GM13976 (cell line): ENCODE measurements around the gene SAP25.

Experiments
- DNase-seq: peaks from one replicate; pipeline ENCODE4 v3.0.0; 2012; ENCODE audit warnings: low spot score
- in situ Hi-C: fragments of 300-500 bp; cut with MboI; formaldehyde crosslinking; loops from one replicate; pipeline ENCODE4 v1.12.0; 2022; ENCODE audit warnings: low sequenced_read_pairs, mixed read lengths, inconsistent platforms; ENCODE audit not compliant: unreplicated experiment
- TF ChIP-seq, protein P1 (sequence below): IDR thresholded peaks from 2 replicates; pipeline ENCODE4 v1.5.1; 2012; ENCODE audit warnings: borderline replicate concordance, mild to moderate bottlenecking; ENCODE audit not compliant: insufficient read depth; ENCODE audit errors: extremely low read depth, missing control alignments, control extremely low read depth

Gene SAP25

DNA sequence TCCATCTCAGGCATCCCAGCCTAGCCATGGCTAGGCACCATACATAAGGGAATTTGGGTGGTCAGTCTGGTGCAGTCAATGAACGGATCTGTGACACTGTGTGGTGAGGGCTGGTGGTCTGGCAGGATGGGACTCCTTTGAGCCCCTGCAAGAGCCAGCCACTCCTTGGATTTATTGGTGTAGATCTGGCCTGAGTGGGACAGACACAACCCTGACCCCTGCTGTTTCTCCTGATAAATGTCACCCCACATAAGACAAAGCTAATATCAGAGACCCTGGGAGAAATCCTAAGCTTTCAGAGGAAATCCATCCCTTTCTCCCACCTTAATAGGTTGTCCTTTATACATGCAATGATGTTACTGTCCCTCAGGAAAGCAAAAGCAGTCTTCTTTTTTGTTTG is 14.7 kb upstream of the SAP25 start:
- TF ChIP-seq, protein P1, sequence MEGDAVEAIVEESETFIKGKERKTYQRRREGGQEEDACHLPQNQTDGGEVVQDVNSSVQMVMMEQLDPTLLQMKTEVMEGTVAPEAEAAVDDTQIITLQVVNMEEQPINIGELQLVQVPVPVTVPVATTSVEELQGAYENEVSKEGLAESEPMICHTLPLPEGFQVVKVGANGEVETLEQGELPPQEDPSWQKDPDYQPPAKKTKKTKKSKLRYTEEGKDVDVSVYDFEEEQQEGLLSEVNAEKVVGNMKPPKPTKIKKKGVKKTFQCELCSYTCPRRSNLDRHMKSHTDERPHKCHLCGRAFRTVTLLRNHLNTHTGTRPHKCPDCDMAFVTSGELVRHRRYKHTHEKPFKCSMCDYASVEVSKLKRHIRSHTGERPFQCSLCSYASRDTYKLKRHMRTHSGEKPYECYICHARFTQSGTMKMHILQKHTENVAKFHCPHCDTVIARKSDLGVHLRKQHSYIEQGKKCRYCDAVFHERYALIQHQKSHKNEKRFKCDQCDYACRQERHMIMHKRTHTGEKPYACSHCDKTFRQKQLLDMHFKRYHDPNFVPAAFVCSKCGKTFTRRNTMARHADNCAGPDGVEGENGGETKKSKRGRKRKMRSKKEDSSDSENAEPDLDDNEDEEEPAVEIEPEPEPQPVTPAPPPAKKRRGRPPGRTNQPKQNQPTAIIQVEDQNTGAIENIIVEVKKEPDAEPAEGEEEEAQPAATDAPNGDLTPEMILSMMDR, result peak; percentile 44
- peak; percentile 60 for DNase-seq
- in situ Hi-C loops, result no loop called here

- TF ChIP-seq, protein P1, result no peak
- DNase-seq, result peak; percentile 100
- in situ Hi-C loops, result no loop called here
These were observed 12.7 kb upstream of the SAP25 start, which contains the start of gene FBXO24 for GRCh38 chr7:100586266-100587025. TSS of gene FBXO24 (plus strand) at chr7:100586328. CDS start at chr7:100586626, 298 bp downstream.

DNA sequence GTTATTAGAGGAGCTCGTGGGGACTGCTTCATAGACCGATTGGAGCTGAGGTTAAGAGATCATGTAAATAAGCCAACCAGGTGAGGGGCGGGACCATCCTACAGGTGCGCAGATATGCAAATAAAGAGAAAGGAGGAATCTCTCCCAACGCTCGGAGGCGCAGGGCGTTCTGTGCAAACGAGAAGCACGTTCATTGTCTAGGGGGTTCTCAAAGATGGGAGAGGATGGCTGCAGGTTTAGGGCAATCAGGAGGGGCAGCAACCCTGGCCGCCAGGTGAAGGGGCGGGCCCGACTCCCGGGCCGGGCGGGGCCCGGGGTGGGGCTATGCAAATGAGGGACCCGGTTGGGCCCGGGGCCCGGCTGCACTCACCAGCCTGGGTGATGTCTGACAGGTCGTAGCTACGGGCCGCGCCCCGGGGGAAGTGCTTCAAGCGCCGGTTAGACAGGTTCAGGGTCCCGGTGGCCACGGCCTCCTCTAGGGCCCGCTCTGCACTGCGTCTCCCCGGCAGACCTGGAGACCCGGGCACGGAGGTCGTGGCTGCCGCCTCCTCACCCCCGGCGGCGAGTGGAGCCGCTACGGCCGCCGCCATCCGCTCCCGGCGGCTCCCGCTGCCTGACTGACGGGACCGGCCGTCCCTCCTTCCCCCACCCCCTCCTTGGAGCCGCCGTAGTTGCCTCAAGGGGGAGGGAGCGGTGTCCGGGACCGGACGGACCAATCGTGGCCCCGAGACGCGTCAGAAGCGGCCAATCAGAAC is 12.0 kb upstream of the SAP25 start, which contains the start of gene LRCH4:
Gene LRCH4, minus strand, starts transcription at position 619 of the 755 bp plus-strand sequence. Its CDS starts 29 bp downstream, at position 590.
- DNase-seq, result peak; percentile 83
- in situ Hi-C loops, result no loop called here
- TF ChIP-seq, protein P1, result no peak

DNA sequence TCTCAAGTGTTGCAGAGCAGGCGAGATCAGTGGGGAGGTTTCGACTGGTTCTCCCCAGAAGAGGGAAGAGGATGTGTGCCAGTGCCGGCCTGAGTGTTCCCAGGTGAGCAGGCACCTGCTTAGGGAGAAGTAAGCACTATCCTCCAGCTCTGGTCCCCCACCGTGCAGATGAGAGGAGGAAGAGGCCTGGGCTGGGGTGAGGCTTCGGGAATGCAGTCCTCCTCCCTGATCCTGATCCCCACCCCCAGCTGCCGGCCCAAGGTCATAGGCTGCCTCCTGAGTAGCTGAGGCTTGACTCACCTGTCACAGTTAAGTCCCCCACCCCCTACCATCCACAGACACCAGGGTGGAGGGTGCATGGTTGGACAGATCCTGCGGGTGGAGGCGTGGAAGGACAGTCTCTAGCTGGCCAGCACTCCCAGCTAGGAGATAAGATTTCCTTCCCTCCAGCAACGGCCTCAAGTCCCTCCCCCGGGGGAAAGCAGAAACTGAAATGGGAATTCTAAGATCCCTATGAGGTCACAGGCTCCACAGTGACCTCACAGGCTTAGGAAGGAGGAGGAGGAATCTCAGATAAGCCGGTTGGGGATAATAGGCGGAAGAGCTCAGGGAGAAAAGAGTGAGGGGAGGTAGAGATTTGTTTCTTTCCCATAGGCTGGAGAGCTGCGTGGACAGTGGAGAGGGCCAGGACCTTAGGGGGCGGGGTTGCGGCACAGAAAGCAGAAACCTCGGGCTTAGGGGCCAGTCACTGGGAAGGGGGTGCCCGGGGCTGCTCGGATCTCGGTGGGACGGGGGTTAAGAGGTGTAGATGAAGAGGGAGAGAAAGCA is 11.2 kb upstream of the SAP25 start:
- in situ Hi-C loops, result no loop called here
- TF ChIP-seq, protein P1, result no peak
- no peak for DNase-seq

GRCh38 chr7:100584054-100584682 is 10.5 kb upstream of the SAP25 start:
- in situ Hi-C loops, result no loop called here
- DNase-seq, result no peak
- TF ChIP-seq, protein P1, result no peak
